Spleen (tissue), 7 donors: ENCODE measurements around the gene SCIN.

Experiments
- CTCF ChIP-seq, 11 experiments: fragments of 200-600 bp in 7 of 11; fragments of 450-650 bp in 4 of 11; sonication (generic) in 4 of 11; IDR thresholded peaks in 8 of 11; conservative IDR thresholded peaks in 3 of 11; 1 replicate in 7 of 11; 2 replicates in 4 of 11; pipeline versions ENCODE4 v1.4.0 to v1.8.0; 2016 to 2021; ENCODE audit warnings: antibody characterized with exemption in 11 of 11, inconsistent platforms in 4 of 11, mild to moderate bottlenecking in 1 of 11
- POLR2AphosphoS5 ChIP-seq, 3 donors: sonication (generic); formaldehyde crosslinking; IDR thresholded peaks; one replicate each; pipeline ENCODE4 v1.5.1; 2017; ENCODE audit warnings: antibody characterized with exemption in 3 of 3
- donor health status: DM: no; HTN: no; CAD: no; lungs with moderate emphysema.
- donor health status: DM: no; HTN: no; CAD: no.
- donor health status: DM: no; HTN: no; CAD: no.

GRCh38 chr7:12653518-12653917, 83.0 kb downstream of the SCIN start:
- no peak for TF ChIP-seq POLR2AphosphoS5 (IDR thresholded peaks at IDR 0.05)
- TF ChIP-seq CTCF (IDR thresholded peaks at IDR 0.05 in 8 of 11, conservative IDR thresholded peaks at IDR 0.05 in 3 of 11), result no peak
